Measurements from ENCODE around the gene FAM131A.

DNA sequence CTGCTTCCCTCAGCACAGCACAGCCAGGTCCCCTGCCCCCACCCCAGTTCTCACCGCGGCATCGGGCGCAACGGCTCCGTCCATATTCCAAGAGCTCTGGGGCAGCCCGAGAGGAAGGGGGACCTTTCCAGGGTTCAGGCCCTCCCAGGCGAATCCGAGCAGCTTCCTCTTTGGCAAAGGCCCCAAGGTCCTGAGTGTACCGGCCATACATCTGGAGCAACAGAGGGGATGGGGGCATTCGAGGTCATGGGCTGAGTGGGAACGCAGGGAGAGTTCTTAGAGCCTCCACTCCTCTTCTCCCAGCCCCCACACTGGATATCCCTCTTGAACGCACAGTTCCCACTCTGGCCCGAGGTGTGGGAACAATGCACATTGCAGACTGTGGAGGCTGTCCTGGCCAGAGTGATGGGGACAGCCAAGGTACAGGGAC lies 21.5 kb downstream of the FAM131A start:
- no peak for TF ChIP-seq POLR2AphosphoS5 (IDR thresholded peaks at IDR 0.05)
- TF ChIP-seq, protein P1, sequence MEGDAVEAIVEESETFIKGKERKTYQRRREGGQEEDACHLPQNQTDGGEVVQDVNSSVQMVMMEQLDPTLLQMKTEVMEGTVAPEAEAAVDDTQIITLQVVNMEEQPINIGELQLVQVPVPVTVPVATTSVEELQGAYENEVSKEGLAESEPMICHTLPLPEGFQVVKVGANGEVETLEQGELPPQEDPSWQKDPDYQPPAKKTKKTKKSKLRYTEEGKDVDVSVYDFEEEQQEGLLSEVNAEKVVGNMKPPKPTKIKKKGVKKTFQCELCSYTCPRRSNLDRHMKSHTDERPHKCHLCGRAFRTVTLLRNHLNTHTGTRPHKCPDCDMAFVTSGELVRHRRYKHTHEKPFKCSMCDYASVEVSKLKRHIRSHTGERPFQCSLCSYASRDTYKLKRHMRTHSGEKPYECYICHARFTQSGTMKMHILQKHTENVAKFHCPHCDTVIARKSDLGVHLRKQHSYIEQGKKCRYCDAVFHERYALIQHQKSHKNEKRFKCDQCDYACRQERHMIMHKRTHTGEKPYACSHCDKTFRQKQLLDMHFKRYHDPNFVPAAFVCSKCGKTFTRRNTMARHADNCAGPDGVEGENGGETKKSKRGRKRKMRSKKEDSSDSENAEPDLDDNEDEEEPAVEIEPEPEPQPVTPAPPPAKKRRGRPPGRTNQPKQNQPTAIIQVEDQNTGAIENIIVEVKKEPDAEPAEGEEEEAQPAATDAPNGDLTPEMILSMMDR (IDR thresholded peaks at IDR 0.05): no peak
- no peak for TF ChIP-seq POLR2A (IDR thresholded peaks at IDR 0.05)
